ENCODE measurements around the gene PEX26.
A peak's percentile ranks its signal among the peaks of the same experiment; 100 is the strongest.
"Not testable (repeated sequence)": the region's sequence is repeated elsewhere in the genome, so short reads cannot be mapped to it uniquely, and the experiment has no call there.

Gene PEX26

DNA sequence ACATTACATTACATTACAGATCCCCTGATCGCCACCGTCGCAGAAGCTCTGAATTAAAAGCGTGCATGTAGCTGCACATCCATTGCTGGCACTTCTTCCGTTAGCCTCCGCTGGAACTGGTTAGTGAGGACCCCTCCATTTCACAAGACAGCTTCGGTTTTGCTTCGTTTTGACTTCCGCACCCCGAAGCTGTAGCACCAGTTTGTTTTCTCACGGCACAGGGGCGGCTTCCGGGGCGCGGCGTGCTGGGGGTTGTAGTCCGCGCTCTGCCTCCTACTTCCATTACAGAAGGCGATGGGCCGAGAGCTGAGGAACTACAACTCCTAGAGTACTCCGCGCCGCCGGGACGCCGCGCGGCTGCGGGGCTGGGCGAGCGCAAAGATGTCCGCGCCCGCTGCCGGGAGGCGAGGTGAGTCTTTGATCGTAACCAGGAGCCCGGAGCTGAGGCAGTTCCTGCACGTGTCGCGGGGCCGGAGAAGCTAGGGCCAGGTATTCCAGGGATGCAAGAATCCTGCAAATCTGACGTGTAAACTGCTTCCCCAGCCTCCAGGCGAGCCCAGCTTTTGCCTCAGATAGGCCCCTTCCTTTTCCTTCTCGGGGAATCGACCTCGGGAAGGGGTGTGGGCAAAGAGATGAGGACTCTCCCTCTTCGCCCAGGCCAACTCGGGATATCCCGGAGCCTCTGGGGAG is at the start of gene PEX26:
Gene PEX26 (plus strand): TSS at position 352 of the 690 bp plus-strand sequence. CDS start 387 bp downstream, outside the sequence.
- DNase-seq (ENCODE audit: low read depth): peak; percentile 93

DNA sequence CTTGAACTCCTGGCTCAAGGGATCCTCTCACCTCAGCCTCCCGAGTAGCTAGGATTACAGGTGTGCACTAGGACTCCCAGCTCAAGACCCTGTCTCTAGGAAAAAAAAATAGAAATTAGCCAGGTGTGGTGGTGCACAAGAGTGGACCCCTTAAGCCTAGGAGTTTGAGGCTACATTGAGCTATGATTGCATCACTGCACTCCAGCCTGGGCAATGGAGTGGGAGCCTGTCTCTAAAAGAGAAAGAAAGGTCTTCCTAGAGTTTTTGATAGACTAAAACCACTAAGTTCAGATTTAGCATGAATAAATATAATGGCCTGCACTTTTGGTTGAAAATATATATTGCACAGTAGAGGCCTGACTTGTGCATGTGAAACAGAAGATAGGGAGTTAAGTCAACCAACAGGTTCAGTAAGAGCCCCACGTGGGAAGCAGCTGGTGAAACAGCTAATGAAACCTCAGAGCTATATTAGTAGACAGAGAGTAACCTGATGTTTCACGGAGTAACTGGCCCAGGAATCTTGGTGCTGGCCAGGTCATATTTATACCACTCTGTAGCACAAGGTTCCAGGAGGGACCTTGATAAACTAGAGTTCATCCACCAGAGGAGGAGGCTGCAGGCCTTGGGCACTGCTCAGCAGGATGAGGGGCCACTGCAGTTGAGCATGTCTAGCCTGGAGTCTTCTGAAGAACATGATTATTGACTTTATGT is 48.8 kb upstream of the PEX26 start:
- no peak for DNase-seq (ENCODE audit: low read depth)

DNA sequence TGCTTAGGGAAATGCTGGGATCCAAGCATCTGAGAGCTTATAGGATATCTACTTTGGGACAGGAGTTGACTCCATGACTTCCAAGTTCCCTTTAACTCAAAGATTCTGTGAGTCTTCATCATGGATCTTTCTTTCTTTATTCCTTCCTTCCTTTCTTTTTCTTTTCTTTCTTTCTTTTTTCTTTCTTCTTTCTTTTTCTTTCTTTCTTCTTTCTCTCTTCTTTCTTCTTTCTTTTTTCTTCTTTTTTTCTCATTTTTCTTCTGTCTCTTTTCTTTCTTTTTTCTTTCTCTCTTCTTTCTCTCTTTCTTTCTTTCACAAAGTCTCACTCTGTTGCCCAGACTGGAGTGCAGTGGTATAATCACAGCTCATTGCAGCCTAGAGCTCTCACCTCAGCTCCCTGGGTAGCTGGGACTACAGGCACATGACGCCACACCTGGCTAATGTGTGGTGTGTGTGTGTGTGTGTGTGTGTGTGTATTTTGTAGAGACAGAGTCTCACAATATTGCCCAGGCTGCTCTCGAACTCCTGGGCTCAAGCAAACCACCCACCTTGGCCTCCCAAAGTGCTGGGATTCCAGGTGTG is 48.0 kb upstream of the PEX26 start:
- no peak for DNase-seq (ENCODE audit: low read depth)

DNA sequence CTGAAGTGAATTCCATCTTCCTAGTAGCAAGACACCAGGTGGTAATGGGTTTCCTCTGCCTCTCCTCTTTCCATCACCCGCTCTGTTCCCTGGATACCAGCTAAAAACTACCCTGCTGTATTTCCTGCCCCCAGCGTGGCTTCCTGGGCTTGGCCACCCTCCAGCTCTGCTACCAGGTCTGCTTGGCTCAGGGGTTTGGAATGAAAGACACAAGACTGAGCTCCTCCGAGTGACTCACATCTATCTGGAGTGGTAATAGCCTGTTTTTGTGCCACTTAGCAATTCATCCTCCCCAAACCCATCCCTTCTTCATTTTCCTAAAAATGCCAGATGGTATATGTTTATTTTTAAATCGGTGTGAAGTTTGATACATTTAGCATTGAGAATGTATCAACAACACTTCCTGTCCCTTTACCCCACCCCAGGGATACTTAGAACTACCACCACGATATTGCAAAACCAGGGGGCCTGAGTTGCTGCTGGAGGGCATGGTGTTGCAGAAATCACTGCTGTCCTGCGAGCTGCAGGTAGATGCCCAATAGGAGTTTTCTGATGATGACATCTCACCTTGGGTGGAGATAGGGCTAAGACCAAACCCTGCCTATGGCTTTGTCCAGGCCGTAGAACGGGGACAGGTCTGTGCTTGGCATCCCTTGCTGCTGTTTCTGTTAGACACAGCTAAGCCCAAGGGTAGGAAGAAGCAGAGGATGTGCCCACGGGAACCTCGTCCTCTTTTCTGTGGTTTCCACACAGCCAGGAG is 45.9 kb upstream of the PEX26 start:
- DNase-seq (ENCODE audit: low read depth): peak; percentile 62

DNA sequence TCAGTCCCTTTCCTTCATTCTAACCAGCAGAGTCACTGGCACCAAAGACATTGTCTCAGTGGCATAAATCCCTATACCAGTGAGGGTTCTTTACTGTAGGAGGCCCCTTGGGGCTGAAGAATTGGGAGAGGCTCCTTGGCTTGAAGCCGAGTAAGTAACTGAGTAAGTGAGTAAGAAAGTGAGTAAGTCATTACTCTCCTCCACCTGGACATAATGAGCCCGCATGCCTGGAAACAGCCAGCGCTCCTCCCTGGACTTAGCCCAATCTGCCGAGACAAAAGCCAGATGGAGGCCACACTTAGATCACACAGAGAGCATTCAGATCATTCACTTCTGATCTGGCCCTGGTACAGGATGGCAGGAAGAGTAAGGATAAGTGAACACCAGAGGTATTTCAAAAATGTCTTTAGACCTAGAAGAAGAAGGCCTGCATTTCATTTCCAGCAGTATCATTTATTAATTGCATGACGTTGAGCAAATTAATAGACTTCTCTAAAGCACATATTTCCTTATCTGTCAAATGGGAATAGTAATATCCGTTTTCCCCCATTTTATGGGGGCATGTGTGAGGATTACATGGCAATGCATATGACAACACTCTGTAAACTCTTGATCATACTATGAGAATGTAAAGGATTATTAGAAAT is 45.2 kb upstream of the PEX26 start:
- DNase-seq (ENCODE audit: low read depth): no peak

DNA sequence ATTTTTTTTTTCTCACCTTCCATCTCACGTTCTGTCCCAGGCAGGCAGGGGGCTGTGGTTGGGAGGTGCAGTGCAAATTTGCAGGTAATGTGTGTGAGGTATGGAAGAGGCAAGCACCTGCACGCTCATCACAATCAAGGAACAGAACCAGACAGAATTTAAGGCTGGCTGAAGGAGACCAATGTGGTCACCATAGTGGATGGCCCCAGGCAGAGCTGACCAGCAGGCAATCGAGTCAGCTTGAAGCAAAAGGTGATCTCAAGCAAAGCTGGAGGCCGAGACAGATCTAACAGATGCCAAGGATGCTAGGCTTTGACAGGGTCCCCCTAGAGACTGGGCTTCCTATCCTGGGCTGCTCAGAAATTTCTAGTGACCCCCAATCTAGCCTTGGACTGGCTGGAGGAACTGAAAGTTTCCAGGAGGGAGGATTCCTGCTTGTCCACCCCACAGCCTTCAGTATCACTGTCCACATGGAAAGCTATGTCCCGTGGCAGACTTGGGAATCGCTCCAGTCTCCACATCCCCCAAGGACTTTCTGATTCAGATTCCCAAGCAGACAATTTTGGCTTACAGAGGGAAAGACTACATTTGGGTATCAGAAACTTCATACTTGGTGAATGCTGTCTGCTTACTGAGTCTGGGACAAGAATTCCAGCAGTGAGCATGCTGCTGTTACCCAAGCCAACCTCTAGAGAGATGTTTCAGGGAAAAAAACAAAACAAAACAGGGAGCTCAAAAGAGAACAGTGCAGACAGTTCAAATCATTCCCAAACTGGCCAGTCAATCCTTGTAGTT is 44.4 kb upstream of the PEX26 start:
- DNase-seq (ENCODE audit: low read depth): peak; percentile 85

DNA sequence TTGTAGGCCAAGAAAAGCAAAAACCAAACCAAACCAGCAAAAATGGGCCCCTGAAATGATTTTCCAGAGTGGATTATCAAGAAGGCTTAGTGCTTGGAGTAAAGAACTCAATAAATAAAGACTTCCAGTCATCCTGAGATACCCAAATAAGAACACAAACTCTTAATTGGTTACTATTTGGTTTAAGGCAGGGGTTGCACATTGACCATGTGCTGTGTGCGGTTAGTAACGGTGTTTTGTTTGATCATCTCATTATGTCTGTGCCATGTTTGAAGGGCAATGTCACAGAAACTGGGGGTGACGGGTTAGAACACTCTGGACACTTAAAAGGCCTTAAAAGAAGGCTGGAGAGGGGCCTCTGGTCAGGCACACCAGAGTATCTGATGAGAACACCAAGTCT is 43.7 kb upstream of the PEX26 start:
- no peak for DNase-seq (ENCODE audit: low read depth)

DNA sequence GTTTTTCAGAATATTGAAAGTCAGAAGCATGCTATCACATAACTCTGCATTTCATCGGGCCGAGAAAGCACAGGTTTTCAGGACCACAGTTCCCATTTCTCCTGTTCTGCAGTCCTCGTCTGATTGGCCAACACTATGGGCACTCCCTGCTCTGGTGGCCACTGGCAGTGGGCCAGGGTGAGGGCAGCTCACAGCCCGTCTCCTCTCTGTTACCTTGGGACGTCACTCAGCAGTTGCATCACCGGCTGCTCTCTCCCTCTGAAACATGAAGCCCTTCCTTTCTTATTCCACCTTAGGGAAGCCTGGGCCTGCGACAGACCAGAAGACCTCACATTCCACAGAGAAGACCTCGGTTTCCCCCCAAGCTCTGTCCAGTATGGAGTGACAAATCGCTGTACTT is 42.0 kb upstream of the PEX26 start:
- DNase-seq (ENCODE audit: low read depth): no peak

DNA sequence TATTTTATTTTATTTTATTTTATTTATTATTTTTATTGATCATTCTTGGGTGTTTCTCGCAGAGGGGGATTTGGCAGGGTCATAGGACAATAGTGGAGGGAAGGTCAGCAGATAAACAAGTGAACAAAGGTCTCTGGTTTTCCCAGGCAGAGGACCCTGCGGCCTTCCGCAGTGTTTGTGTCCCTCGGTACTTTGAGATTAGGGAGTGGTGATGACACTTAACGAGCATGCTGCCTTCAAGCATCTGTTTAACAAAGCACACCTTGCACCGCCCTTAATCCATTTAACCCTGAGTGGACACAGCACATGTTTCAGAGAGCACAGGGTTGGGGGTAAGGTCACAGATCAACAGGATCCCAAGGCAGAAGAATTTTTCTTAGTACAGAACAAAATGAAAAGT is 36.9 kb upstream of the PEX26 start:
- DNase-seq (ENCODE audit: low read depth): not testable (repeated sequence)

DNA sequence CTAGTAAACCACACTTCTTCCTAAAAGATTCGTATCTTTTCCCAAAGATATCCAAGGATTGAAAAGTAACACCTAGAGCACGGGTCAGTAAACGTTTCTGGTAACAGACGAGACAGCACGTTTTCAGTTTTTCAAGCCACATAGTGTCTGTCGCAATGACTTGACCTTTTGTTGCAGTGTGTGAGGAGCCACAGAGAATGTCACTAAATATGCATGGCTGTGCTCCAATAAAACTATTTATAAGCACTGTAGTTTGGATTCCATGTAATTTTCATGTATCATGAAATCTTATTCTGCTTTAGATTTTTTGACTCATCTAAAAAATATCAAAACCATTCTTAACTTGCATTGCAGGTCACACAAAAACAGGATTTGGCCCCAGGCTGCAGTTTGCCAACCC is 35.1 kb upstream of the PEX26 start:
- DNase-seq (ENCODE audit: low read depth): no peak

DNA sequence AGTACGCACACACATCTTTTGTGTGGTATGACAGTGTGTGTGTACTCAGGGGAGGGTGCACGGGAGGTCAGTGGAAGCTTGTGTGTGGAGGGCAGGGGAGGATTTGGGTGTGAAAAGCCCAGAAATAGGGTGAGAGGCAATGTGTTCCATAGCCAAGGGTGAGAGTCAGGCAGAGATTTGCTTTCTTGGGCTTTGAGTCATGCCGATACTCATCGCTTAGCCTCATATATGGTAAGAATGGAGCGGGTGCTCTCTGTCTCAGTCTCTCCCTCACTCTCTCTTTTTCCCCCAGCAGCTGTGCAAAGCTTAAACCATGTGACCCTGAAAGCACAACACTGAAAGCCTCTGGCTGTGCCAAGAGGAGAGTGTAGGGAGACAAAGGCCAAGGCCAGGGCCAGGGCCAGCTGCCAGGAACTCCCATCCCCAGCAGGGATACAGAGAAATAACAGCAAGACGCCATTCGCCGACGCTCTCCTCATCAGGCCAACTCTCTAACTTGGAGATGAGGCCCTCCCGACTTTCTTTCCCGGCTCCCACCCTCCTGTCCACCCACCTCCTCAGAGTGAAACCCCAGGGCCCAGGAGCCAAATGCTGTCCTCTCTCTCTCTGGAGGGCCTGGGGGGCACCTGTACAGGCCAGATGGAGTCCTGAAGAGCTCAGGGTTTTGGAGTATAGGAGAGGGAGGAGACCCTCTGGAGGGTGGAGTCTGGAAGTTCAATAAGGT is 33.1 kb upstream of the PEX26 start:
- no peak for DNase-seq (ENCODE audit: low read depth)

DNA sequence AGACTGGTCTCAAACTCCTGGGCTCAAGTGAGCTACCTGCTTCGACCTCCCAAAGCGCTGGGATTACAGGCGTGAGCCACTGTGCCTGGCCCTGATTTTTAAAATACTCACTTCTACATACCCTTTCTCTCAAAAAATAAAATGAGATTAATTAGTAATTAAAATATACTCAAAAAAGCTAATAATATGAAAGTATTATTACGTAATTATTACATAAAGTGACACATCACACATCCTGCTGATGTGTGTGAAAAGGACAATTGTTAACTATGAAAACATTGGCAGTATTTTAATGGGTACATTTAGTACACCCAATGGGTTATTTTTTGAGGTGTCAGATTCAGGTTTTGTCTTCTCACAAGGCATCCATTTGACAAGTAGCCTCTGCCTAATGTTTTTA is 32.0 kb upstream of the PEX26 start:
- DNase-seq (ENCODE audit: low read depth): no peak

DNA sequence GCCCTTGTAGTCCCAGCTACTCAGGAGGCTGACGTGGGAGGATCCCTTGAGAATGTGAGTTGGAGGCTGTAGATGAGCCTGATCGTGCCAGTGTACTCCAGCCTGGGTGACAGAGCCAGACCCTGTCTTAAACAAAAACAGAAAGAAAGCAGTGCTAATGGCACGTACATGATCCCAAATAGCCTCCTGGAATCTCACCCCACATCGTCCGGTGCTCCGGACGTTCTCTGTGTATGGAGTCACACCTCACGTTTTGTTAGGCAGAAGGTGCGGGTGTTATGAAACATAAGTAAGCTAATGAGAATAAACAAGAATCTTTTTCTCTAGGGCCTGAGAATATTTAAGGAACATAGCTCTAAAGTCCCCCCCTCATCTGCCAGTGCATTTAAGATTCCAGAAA is 29.7 kb upstream of the PEX26 start:
- no peak for DNase-seq (ENCODE audit: low read depth)

DNA sequence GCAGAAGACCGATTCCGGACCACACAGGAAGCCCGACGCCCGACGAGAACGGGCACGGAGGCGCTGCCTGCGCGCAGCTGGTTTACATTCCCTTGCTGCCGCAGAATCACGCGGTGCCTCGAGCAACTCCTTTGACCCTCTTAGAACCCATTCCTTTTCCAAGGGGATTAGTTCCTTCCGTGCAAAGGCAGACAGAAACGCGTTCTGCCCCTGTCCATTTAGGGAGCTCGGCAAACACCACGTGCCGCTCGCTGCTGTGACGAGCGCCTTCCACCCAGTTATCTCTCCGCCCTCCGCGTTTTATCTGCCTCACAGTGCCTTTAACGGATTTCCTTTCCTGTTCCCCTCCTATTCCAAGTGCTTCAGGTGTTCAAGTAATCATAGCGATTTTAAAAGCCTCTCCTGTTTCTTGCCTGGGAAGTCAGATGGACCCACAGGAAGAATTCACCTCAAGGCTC is 29.3 kb upstream of the PEX26 start:
- no peak for DNase-seq (ENCODE audit: low read depth)

DNA sequence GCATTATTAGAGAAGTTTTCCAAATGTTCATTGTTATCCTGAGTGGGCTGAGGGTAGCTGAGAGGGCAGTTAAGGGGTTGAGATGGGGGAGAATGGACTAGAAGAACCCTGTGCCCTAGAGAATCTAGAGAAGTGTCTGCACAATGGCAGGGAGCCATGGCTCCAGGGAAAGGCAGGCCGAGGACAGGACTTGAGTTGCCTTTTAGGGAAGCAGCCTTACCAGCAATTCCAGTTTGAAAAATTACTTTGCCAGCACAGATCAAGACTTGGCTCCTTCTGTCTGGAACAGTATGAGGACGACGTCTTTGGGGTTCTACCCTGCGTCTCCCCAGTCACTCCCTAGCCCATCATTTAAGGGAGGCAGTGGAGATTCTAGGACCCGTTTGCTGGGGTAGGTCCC is 27.7 kb upstream of the PEX26 start:
- DNase-seq (ENCODE audit: low read depth): no peak

DNA sequence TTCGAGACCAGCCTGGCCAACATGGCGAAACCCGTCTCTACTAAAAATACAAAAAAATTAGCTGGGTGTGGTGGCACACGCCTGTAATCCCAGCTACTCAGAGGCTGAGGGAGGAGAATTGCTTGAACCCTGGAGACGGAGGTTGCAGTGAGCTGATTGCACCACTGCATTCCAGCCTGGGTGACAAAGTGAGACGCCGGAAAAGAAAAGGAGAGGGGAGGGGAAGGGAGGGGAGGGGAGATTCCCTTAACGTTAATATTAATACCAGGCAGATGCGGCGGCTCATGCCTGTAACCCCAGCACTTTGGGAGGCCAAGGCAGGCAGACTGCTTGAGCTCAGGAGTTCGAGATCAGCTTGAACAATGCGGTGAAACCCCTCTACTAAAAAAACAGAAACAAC is 26.7 kb upstream of the PEX26 start:
- not testable (repeated sequence) for DNase-seq (ENCODE audit: low read depth)

DNA sequence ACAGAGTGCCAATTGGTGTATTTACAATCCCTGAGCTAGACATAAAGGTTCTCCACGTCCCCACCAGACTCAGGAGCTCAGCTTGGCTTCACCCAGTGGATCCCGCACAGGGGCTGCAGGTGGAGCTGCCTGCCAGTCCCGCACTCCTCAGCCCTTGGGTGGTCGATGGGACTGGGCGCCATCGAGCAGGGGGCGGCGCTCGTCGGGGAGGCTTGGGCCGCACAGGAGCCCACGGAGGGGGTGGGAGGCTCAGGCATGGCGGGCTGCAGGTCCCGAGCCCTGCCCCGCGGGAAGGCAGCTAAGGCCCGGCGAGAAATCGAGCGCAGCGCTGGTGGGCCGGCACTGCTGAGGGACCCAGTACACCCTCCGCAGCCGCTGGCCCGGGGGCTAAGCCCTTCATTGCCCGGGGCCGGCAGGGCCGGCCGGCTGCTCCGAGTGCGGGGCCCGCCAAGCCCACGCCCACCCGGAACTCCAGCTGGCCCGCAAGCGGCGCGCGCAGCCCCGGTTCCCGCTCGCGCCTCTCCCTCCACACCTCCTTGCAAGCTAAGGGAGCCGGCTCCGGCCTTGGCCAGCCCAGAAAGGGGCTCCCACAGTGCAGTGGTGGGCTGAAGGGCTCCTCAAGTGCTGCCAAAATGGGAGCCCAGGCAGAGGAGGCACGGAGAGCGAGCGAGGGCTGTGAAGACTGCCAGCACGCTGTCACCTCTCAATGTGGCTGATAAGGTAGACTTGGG is 24.4 kb upstream of the PEX26 start:
- not testable (repeated sequence) for DNase-seq (ENCODE audit: low read depth)

DNA sequence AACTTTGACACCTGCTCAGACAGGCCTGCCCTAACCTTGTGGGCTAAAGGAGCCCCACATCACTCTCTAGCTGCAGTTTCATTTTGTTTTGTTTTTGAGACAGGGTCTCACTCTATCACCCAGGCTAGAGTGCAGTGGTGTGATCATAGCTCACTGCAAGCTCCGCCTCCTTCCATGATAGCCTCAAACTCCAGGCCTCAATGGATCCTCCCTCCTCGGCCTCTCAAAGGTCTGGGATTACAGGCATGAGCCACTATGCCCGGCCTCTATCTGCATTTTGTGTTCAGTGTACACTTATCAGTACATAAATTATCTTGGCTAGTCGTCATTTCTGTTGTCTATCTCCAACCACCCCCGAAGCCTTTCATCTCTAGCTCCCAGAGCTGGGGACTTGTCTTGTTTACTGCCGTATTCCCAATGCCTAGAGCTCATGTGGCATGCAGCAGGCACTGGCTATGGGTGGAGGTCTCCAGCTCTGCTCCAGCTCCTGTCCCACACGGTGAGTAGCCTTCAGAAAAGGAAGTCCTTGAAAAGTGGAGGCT is 22.1 kb upstream of the PEX26 start:
- no peak for DNase-seq (ENCODE audit: low read depth)

DNA sequence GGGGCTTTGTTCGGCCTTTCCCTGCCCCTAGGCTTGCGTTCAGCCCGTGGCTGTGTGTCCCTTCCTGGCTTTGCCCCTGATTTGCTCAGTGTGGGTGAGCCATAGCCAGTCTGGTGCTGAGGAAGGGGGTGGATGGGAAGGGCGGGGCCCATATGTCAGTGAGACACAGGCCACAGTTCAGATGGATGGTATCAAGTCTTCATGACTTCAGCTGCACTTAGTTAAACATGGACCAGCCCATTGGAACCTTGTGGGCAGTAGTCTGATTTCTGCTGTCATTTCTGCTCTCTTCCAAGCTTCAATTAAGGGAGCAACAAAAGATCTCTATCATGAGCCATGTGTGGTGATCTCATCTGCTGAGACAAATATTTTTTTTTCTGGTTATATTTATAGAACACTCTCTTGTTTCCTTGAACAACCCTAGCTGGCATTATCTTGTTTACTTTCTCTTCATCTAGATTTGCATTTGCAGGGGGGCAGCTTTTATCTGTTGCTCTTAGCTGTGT is 21.6 kb upstream of the PEX26 start:
- DNase-seq (ENCODE audit: low read depth): peak; percentile 77
